Natural killer cell (primary cell): Measurements from ENCODE around the gene THEMIS. TPM values are rescaled to one million over a fixed set of nuclear protein-coding genes. Genes with fewer than 3 reads are reported as not detected.
"Not testable (repeated sequence)": the region's sequence is repeated elsewhere in the genome, so short reads cannot be mapped to it uniquely, and the experiment has no call there.

Experiments
- ATAC-seq, 3 donors: fragments of 150-1000 bp in 2 of 3; fragments of 200-7000 bp in 1 of 3; cut with Tn5 transposase; 1 replicate in 1 of 3; 2 replicates in 2 of 3; pipeline ENCODE4 v1.10.0; 2021; ENCODE audit warnings: mild to moderate bottlenecking in 2 of 3, moderate library complexity in 2 of 3
- DNase-seq, 2 donors: peaks; one replicate each; pipeline versions ENCODE4 v3.0.0 to v3.0.0-alpha.2; 2013 to 2021; ENCODE audit warnings: mixed read lengths in 1 of 2
- H3K27ac ChIP-seq: one replicate; pipeline ENCODE4 v1.5.1; 2013; ENCODE audit warnings: mild to moderate bottlenecking, low read length
- H3K27me3 ChIP-seq: one replicate; pipeline ENCODE4 v1.6.1; 2013; ENCODE audit warnings: low read length; ENCODE audit not compliant: control insufficient read depth, insufficient read depth
- H3K36me3 ChIP-seq: one replicate; pipeline ENCODE4 v1.6.1; 2013; ENCODE audit warnings: low read length; ENCODE audit not compliant: control insufficient read depth, insufficient read depth
- H3K4me1 ChIP-seq: one replicate; pipeline ENCODE4 v1.6.1; 2013; ENCODE audit warnings: low read length; ENCODE audit not compliant: control insufficient read depth, insufficient read depth
- H3K4me3 ChIP-seq: one replicate; pipeline ENCODE4 v1.5.1; 2013; ENCODE audit warnings: low read length
- H3K9me3 ChIP-seq: one replicate; pipeline ENCODE4 v1.6.1; 2013; ENCODE audit warnings: low read length; ENCODE audit not compliant: control insufficient read depth, insufficient read depth
- H3K27ac Mint-ChIP-seq, 2 donors: one replicate each; pipeline ENCODE4 v1.8.0; 2022; ENCODE audit warnings: mild to moderate bottlenecking in 2 of 2, mixed read lengths in 2 of 2, moderate library complexity in 1 of 2
- H3K27me3 Mint-ChIP-seq, 2 donors: one replicate each; pipeline ENCODE4 v1.8.0; 2022; ENCODE audit warnings: low read depth in 2 of 2, mixed read lengths in 2 of 2
- H3K36me3 Mint-ChIP-seq: one replicate; pipeline ENCODE4 v1.8.0; 2022; ENCODE audit warnings: mixed read lengths
- H3K4me1 Mint-ChIP-seq, 2 donors: one replicate each; pipeline ENCODE4 v1.8.0; 2022; ENCODE audit warnings: mixed read lengths in 2 of 2
- H3K4me3 Mint-ChIP-seq: one replicate; pipeline ENCODE4 v1.8.0; 2022; ENCODE audit warnings: mild to moderate bottlenecking, moderate library complexity, mixed read lengths
- H3K9me3 Mint-ChIP-seq, 2 donors: one replicate each; pipeline ENCODE4 v1.8.0; 2022; ENCODE audit warnings: mixed read lengths in 2 of 2
- WGBS: methylation state at CpG from one replicate; pipeline ENCODE4 v1.1.7; 2013; ENCODE audit warnings: missing lambda C conversion rate; ENCODE audit not compliant: insufficient coverage; 5-methylcytosine and 5-hydroxymethylcytosine counted together
- intact Hi-C: fragments of 100-400 bp; cut with micrococcal nuclease; formaldehyde crosslinking; loops from one replicate; pipeline ENCODE4 v1.14.2; 2022
- total RNA-seq, 4 donors: library from RNA; stranded (reverse); fragments of 120-200 nt in 1 of 4; gene quantifications; one replicate each; pipeline versions ENCODE4 v1.2.3 to v1.2.4, GENCODE V29; 2013 to 2022
- TF ChIP-seq, protein P1 (sequence below): fragments of 200-600 bp; IDR thresholded peaks from one replicate; pipeline ENCODE4 v1.8.0; 2022; ENCODE audit warnings: antibody characterized with exemption

The THEMIS gene
- total RNA-seq, 3 donors from 2014 or later (not counting 1 experiment from before 2014, with no cell fraction given) = 0.82 to 11.7 (median 1.7) TPM

DNA sequence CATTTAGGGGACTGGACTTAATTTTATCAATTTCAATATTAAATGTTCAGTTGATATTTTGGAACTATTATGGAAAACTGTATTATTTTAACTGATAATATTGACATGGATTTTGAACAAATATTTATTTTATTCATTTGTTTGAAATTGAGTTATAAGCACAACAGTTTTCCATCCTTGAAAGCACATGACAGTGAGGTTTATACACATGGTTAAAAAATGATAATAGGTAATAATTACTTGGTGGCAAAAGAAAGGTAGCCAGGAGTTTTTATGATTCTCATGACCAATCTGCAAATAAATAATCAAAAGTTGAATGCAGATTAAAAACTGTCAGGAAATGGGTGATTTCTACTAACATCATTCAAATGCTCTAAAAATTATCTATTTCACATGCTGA, 210.3 kb downstream of the THEMIS start:
- intact Hi-C loops = no loop called here
- TF ChIP-seq, protein P1, sequence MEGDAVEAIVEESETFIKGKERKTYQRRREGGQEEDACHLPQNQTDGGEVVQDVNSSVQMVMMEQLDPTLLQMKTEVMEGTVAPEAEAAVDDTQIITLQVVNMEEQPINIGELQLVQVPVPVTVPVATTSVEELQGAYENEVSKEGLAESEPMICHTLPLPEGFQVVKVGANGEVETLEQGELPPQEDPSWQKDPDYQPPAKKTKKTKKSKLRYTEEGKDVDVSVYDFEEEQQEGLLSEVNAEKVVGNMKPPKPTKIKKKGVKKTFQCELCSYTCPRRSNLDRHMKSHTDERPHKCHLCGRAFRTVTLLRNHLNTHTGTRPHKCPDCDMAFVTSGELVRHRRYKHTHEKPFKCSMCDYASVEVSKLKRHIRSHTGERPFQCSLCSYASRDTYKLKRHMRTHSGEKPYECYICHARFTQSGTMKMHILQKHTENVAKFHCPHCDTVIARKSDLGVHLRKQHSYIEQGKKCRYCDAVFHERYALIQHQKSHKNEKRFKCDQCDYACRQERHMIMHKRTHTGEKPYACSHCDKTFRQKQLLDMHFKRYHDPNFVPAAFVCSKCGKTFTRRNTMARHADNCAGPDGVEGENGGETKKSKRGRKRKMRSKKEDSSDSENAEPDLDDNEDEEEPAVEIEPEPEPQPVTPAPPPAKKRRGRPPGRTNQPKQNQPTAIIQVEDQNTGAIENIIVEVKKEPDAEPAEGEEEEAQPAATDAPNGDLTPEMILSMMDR = no peak
- H3K4me1 Mint-ChIP-seq = no peaks in the 10 kb centered on the region
- peaks cover 0 to 2% of the 10 kb centered on the region in 2 donors for H3K27me3 Mint-ChIP-seq
- no peaks in the 10 kb centered on the region for H3K36me3 ChIP-seq
- no peak overlapping the region for H3K4me3 Mint-ChIP-seq
- DNase-seq (no peak), ATAC-seq (no peak)
- no peak overlapping the region for H3K27ac ChIP-seq
- H3K36me3 Mint-ChIP-seq = no peaks in the 10 kb centered on the region
- no peaks in the 10 kb centered on the region for H3K9me3 ChIP-seq
- no peak overlapping the region for H3K4me3 ChIP-seq
- H3K4me1 ChIP-seq = no peaks in the 10 kb centered on the region
- H3K27ac Mint-ChIP-seq = no peak overlapping the region
- peaks cover 0 to 4% of the 10 kb centered on the region in 2 donors for H3K9me3 Mint-ChIP-seq
- H3K27me3 ChIP-seq = no peaks in the 10 kb centered on the region

- no peaks in the 10 kb centered on the region for H3K27me3 ChIP-seq
- H3K4me3 ChIP-seq = no peak overlapping the region
- no peak overlapping the region for H3K27ac ChIP-seq
- H3K4me1 ChIP-seq = no peaks in the 10 kb centered on the region
- H3K4me1 Mint-ChIP-seq = no peaks in the 10 kb centered on the region
- no peak for ATAC-seq
- TF ChIP-seq, protein P1 = no peak
- no peaks in the 10 kb centered on the region for H3K9me3 ChIP-seq
- DNase-seq = no peak
- H3K36me3 Mint-ChIP-seq = no peaks in the 10 kb centered on the region
- H3K27ac Mint-ChIP-seq = no peak overlapping the region
- no peak overlapping the region for H3K4me3 Mint-ChIP-seq
- peaks cover 0 to 4% of the 10 kb centered on the region in 2 donors for H3K9me3 Mint-ChIP-seq
- no peaks in the 10 kb centered on the region for H3K36me3 ChIP-seq
- intact Hi-C loops = no loop called here
- peaks cover 0 to 2% of the 10 kb centered on the region in 2 donors for H3K27me3 Mint-ChIP-seq
Measured at GRCh38 chr6:127690092-127690491, 210.8 kb downstream of the THEMIS start.

- H3K27me3 ChIP-seq, H3K4me3 Mint-ChIP-seq, H3K9me3 ChIP-seq, H3K27me3 Mint-ChIP-seq, intact Hi-C loops, ATAC-seq, H3K36me3 ChIP-seq, H3K27ac ChIP-seq, H3K27ac Mint-ChIP-seq, H3K4me3 ChIP-seq, H3K4me1 Mint-ChIP-seq, H3K9me3 Mint-ChIP-seq, DNase-seq, H3K4me1 ChIP-seq, H3K36me3 Mint-ChIP-seq: not testable (repeated sequence)
- 100% methylated on average over 1 of the region's 3 CpGs for WGBS
Measured at GRCh38 chr6:127687490-127687889, 213.4 kb downstream of the THEMIS start.

DNA sequence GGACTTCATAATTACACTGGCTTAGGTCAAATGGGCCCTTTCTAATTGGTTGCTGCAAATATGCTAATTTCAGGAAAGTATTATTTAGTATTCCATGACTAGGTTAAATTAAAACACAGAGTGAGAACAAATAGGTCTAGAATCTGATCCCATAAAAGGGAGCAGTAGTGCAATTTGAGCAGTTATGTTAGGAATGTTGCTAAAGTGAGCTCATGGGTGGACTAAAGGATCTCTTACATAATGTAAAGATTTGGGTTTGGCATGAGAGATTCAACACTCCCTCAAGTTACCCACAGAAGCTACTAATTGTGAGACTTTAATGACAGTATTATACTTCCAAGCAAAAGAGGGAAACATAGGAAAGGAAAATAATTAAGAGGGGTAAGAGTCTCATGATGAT, 214.8 kb downstream of the THEMIS start:
- H3K27me3 ChIP-seq = no peaks in the 10 kb centered on the region
- no peak for DNase-seq
- H3K4me1 ChIP-seq = no peaks in the 10 kb centered on the region
- H3K4me3 ChIP-seq = no peak overlapping the region
- ATAC-seq = no peak
- no peak overlapping the region for H3K27ac Mint-ChIP-seq
- no peaks in the 10 kb centered on the region for H3K9me3 ChIP-seq
- no peaks in the 10 kb centered on the region for H3K36me3 Mint-ChIP-seq
- peaks cover 0 to 4% of the 10 kb centered on the region in 2 donors for H3K9me3 Mint-ChIP-seq
- no peak overlapping the region for H3K4me3 Mint-ChIP-seq
- H3K4me1 Mint-ChIP-seq = no peaks in the 10 kb centered on the region
- intact Hi-C loops = no loop called here
- no peak overlapping the region for H3K27ac ChIP-seq
- no peaks in the 10 kb centered on the region for H3K36me3 ChIP-seq
- TF ChIP-seq, protein P1 = no peak
- H3K27me3 Mint-ChIP-seq = no peaks in the 10 kb centered on the region
